Endometrial microvascular endothelial cells (primary cell): Measurements from ENCODE around the gene SUSD1. TPM values are rescaled to one million over a fixed set of nuclear protein-coding genes. Genes with fewer than 3 reads are reported as not detected.

Experiments used
- in situ Hi-C: cut with HindIII; loops from 2 replicates; pipeline ENCODE4 v1.10.0; 2017; ENCODE audit warnings: low sequenced_read_pairs, low pct_unique_long_range_greater_than_20kb; ENCODE audit errors: inconsistent ontology term
- total RNA-seq: library from RNA; depleted of rRNA; stranded (reverse); fragments of >200 nt; gene quantifications from one replicate; pipeline ENCODE4 v1.2.3, GENCODE V29; 2015; ENCODE audit errors: inconsistent ontology term

The SUSD1 gene
- total RNA-seq, 1 donor from 2014 or later, result 25.7 TPM

GRCh38 chr9:112059145-112059965 lies 115.7 kb downstream of the SUSD1 start:
- in situ Hi-C loops, result loop anchor here (25.0 kb wide), 1 partner anchor 297 kb away; no protein-coding TSS in a partner anchor

- in situ Hi-C loops, result loop anchor here (25.0 kb wide), 1 partner anchor 295 kb away; no protein-coding TSS in a partner anchor
Measured at GRCh38 chr9:112056996-112057395, 118.1 kb downstream of the SUSD1 start.

GRCh38 chr9:112054916-112055315 lies 120.2 kb downstream of the SUSD1 start:
- in situ Hi-C loops, result loop anchor here (25.0 kb wide), 1 partner anchor 293 kb away; no protein-coding TSS in a partner anchor

GRCh38 chr9:112051812-112052211 lies 123.3 kb downstream of the SUSD1 start:
- in situ Hi-C loops, result loop anchor here (25.0 kb wide), 1 partner anchor 290 kb away; no protein-coding TSS in a partner anchor

- in situ Hi-C loops, result loop anchor here (25.0 kb wide), 1 partner anchor 289 kb away; no protein-coding TSS in a partner anchor
Measured at GRCh38 chr9:112050544-112051475, 124.3 kb downstream of the SUSD1 start.

- in situ Hi-C loops, result loop anchor here (25.0 kb wide), 1 partner anchor 288 kb away; no protein-coding TSS in a partner anchor
Measured at GRCh38 chr9:112049811-112050516, 125.1 kb downstream of the SUSD1 start.

GRCh38 chr9:112048924-112049691 lies 126.0 kb downstream of the SUSD1 start:
- in situ Hi-C loops, result no loop called here

- in situ Hi-C loops, result no loop called here
Measured at GRCh38 chr9:112047538-112048066, 127.5 kb downstream of the SUSD1 start.

GRCh38 chr9:112046181-112046580 lies 128.9 kb downstream of the SUSD1 start:
- in situ Hi-C loops, result no loop called here

GRCh38 chr9:112044881-112045280 lies 130.2 kb downstream of the SUSD1 start:
- in situ Hi-C loops, result no loop called here

GRCh38 chr9:112044186-112044585 lies 130.9 kb downstream of the SUSD1 start:
- in situ Hi-C loops, result no loop called here

- in situ Hi-C loops, result no loop called here
Measured at GRCh38 chr9:112043423-112043822, 131.7 kb downstream of the SUSD1 start.

- in situ Hi-C loops, result no loop called here
Measured at GRCh38 chr9:112042769-112043168, 132.3 kb downstream of the SUSD1 start.

- in situ Hi-C loops, result no loop called here
Measured at GRCh38 chr9:112042244-112042638, 132.9 kb downstream of the SUSD1 start.

GRCh38 chr9:112041536-112042243 lies 133.4 kb downstream of the SUSD1 start:
- in situ Hi-C loops, result no loop called here

- in situ Hi-C loops, result no loop called here
Measured at GRCh38 chr9:112041199-112041535, 133.9 kb downstream of the SUSD1 start.

GRCh38 chr9:112038017-112038408 lies 137.1 kb downstream of the SUSD1 start:
- in situ Hi-C loops, result no loop called here
